OCI-LY7 (cell line): ENCODE data around the gene DPP10.

Source experiments
- EZH2phosphoT487 ChIP-seq: fragments of 200-600 bp; sonication (generic); IDR thresholded peaks from 2 replicates; pipeline ENCODE4 v1.6.1; 2018; ENCODE audit warnings: low read depth, borderline replicate concordance, mild to moderate bottlenecking, mixed run types, antibody characterized with exemption, low read length, moderate library complexity, mixed read lengths
- TF ChIP-seq, protein P1 (sequence below): fragments of 200-600 bp; sonication (generic); conservative IDR thresholded peaks from 2 replicates; pipeline ENCODE4 v1.5.1; 2014; ENCODE audit warnings: mild to moderate bottlenecking, antibody characterized with exemption, low read length, moderate library complexity, mixed read lengths

DNA sequence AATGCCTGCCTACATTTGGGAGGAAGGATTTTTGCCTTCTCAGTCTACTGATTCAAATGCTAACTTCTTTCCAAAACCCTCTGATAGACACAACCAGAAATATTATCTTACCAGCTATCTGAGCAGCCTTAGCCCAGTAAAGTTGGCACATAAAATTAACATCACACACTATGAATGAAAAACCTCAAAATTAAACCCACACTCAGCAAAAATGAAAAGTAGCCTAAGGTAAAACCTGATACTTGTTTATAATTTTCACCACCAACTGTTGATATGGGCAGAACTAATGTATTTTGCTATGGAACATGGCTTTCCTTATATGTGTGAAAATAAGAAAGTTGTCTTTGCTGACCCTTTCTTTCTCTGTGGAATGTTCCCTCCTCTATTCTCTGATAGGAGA is 226.0 kb downstream of the DPP10 start:
- TF ChIP-seq, protein P1, sequence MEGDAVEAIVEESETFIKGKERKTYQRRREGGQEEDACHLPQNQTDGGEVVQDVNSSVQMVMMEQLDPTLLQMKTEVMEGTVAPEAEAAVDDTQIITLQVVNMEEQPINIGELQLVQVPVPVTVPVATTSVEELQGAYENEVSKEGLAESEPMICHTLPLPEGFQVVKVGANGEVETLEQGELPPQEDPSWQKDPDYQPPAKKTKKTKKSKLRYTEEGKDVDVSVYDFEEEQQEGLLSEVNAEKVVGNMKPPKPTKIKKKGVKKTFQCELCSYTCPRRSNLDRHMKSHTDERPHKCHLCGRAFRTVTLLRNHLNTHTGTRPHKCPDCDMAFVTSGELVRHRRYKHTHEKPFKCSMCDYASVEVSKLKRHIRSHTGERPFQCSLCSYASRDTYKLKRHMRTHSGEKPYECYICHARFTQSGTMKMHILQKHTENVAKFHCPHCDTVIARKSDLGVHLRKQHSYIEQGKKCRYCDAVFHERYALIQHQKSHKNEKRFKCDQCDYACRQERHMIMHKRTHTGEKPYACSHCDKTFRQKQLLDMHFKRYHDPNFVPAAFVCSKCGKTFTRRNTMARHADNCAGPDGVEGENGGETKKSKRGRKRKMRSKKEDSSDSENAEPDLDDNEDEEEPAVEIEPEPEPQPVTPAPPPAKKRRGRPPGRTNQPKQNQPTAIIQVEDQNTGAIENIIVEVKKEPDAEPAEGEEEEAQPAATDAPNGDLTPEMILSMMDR = no peak
- no peak for TF ChIP-seq EZH2phosphoT487
